GM21390 (cell line): ENCODE measurements around the gene SLC5A12.
A peak's percentile ranks its signal among the peaks of the same experiment; 100 is the strongest.
"Not testable (repeated sequence)": the region's sequence is repeated elsewhere in the genome, so short reads cannot be mapped to it uniquely, and the experiment has no call there.

Source experiments
- ATAC-seq: cut with Tn5 transposase; IDR thresholded peaks from one replicate; pipeline ENCODE4 v1.9.1; 2021; ENCODE audit not compliant: unreplicated experiment

Gene SLC5A12

DNA sequence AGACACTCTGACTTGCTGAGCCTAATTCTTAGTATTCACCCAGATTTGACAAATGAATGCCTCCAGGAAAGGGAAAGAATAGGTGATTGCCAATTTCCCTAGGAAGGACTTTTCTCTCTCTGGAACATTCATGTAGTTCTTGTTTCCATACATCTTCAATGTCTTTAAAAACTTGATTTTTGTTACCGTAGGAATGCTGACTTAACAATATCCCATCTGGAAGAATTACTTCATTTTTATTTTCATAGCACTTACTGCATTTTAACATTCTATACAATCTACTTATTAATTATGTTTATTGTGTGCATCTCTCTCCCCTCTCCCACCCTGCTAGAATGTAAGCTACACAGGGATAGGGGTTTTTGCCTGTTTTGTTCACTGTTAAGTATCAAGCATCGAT, 66.6 kb downstream of the SLC5A12 start:
- ATAC-seq = no peak

- no peak for ATAC-seq
Measured at GRCh38 chr11:26651916-26652315, 69.9 kb downstream of the SLC5A12 start.

GRCh38 chr11:26649884-26650283, 72.0 kb downstream of the SLC5A12 start:
- peak; percentile 96 for ATAC-seq

- not testable (repeated sequence) for ATAC-seq
Measured at GRCh38 chr11:26643314-26643713, 78.5 kb downstream of the SLC5A12 start.

GRCh38 chr11:26632691-26633159, 89.1 kb downstream of the SLC5A12 start:
- peak; percentile 74 for ATAC-seq

DNA sequence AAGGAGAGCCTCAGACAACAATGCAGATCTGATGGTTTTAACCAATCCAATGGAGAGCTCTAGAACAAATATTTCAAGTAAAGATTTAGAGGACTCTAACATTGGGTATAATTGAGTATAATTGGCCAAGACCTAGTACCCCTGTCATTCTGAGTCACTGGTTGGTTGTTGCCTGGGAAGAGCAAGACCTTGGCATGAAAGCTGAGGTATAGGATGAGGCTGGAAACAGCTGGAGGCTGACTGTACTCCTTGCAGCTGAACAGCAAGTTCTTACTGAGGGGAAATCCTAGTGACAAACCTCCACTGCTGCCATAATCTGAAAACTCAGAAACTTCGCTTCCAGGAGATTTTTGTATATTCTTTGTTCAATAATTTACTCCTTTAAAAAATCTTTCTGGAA, 95.5 kb downstream of the SLC5A12 start:
- no peak for ATAC-seq

- no peak for ATAC-seq
Measured at GRCh38 chr11:26623076-26623659, 98.7 kb downstream of the SLC5A12 start.

DNA sequence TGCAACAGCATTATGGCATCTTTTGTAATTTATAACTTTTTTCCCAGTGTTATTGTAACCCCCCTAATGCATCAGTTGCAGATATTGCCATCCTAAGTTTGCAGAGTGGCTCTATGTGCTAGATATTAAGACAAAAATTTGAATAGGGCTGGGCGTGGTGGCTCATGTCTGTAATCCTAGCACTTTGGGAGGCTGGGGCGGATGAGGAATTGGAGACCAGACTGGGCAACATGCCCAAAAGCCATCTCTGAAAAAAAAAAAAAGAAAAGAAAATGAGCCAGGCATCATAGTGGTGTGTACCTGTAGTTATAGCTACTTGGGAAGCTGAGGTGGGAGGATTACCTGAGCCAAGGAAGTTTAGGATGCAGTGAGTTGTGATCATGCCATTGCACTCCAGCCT, 99.7 kb downstream of the SLC5A12 start:
- no peak for ATAC-seq

DNA sequence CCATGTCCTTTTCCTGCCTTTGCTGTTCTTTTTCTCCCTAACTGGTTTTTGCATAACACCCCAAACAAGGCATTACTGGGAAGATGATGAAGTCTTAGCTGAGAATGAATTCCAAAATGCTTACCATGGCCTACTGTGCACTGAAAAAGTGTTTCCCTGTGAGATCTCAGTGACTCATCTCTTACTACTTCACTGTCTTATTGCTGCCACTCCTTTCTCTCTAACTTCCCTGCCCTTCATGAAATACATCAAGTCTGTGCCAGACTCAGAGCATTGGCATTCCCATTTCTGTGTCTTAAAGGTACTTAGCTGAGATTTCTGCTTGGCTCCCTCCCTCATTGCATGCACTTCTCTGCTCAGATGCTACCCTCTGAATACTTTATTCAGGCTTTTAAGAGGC, 100.7 kb downstream of the SLC5A12 start:
- ATAC-seq = no peak

DNA sequence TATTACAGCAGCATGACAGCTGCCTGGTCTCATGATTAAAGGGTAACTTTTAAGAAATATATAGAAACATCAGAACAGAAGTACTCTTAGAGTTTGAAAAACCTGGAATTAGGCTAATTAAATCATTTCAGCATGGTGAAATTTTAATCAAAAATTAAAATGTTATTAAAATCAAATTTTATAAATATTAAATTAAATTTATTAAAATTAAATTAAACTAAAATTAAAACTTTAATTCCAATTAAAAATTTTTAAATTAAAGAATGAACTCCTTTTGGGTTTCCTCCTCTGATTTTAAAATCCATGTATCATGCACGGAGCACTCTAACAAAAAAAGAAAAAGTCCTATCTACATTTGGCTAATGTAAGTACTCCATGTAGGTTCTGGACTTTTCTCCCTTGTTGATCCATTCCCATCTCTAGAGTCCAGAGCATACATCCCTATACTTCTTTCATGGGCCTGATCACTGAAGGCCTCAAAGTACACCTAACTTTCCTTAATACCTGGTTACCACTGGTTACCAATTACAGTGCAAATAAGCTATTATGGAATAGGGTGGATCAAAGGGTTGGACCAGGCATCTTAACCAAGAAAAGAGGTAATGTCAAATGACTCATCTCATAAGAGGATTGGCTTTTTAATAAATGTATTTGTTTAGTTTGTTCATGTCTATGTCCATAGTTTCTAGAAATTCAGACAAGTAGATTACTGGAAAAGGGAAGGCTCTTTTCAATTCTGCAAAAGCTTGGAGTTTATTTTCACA, 101.4 kb downstream of the SLC5A12 start:
- no peak for ATAC-seq

- no peak for ATAC-seq
Measured at GRCh38 chr11:26618441-26618840, 103.4 kb downstream of the SLC5A12 start.
